SH-SY5Y (cell line): ENCODE measurements around the gene APOBEC3H.

Source experiments
- GATA2 ChIP-seq: IDR thresholded peaks from 2 replicates; pipeline ENCODE4 v1.6.1; 2011; ENCODE audit warnings: mild to moderate bottlenecking, low read depth, low read length
- GATA3 ChIP-seq: IDR thresholded peaks from 2 replicates; pipeline ENCODE4 v1.6.1; 2011; ENCODE audit warnings: low read depth, mild to moderate bottlenecking, low read length, moderate library complexity

DNA sequence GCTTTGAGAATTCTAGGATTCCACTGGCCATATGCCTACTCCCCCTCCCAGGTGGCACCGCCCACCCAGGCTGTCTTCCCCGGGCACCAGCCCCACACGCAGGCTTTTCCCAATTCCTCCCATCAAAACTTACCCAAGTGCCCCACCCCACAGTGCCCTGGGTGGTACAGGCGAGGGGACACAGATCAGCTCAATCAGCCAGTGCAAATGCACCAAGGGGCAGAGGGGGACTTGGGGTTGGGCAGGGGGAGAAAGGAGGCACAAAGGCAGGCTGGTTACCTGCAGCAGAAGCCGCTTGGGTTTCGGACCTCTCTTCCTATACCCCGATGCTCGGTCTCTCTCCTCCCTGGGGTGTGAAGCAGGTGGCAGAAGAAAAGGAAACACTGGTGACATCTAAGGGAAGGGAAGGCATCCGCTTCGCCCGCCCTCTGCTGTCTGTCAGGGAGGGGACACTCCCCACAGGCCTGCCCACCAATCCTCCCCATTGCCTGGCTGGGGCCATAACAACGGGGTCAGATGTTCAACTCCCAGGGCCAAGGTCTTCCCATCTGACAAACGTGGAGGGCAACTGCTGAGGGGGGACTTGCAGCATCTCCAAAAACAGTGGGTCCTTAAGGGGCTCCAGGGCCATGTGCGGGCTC is 41.4 kb downstream of the APOBEC3H start:
- TF ChIP-seq GATA2 (no peak), GATA3 (no peak)
